ENCODE results near the gene OR2L2.

GRCh38 chr1:247992986-247993385 is 36.9 kb upstream of the OR2L2 start:
- TF ChIP-seq TAF1 (IDR thresholded peaks at IDR 0.05; ENCODE audit: borderline replicate concordance, insufficient read depth, low read length) (no peak), POLR2AphosphoS5 (IDR thresholded peaks at IDR 0.05; ENCODE audit: low read depth, low read length) (no peak), SIN3A (IDR thresholded peaks at IDR 0.05; ENCODE audit: borderline replicate concordance, insufficient read depth, low read length) (no peak)

All from PFSK-1 (cell line).